ENCODE results near the gene CNIH2. TPM values are rescaled to one million over a fixed set of nuclear protein-coding genes. Genes with fewer than 3 reads are reported as not detected.
"Not testable (repeated sequence)": the region's sequence is repeated elsewhere in the genome, so short reads cannot be mapped to it uniquely, and the experiment has no call there.

Gene CNIH2
- 1.5 and 2.6 TPM in 2 replicates for total RNA-seq (2014; rRNA removed; shearing (Covaris generic))
- polyA plus RNA-seq (2015; cell fraction: cytosol; rRNA removed): 2.9 and 3.5 TPM in 2 replicates
- polyA plus RNA-seq (2015; cell fraction: nucleus; rRNA removed): 0.56 and 1.6 TPM in 2 replicates

DNA sequence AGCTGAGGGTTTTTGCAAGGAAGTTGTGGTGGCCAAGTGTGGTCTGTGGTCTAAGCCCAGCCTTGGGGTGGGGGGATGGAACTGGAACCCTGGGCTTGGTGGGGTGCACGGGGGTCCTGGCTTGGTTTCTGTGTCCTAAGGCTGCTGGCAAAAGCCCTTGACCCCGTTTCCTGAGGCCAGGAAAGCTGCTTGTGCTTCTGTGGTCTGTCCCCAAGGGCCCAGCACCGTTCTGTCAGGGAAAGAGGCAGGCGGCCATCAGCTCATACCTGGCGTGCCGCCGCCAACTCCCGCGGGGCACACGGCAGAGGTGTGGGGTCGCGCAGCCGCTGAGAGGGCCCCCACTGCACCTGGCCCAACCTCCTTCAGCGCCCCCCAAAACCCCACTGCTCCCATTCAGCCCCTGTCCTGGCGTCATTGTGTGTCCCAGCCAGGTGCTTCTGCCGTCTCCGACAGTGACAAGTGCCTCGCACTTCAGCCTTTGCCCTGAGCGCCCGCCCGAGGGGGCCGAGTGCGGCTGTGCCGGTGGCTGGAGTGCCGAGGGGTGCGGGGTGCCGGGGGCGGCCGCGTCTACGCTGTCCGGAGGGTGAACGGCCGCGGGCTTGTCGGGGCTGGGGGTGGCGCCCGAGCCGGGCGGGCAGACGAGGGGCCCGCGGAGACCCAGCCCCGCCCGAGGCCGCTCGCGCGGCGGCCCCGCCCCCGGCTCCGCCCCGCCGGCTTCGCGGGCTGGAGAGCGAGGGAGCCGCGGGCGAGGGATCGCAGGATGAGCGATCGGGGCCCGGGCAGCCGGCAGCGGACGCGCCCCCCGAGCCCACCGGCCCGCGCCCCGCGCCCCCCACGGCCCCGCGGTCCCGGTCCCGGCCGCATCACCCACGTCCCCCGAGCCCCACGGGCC, at the start of gene CNIH2:
TSS of gene CNIH2 (plus strand) at position 705 of the 892 bp plus-strand sequence. CDS start 282 bp downstream, outside the sequence.
- no peak for DNase-seq (ENCODE audit: low read depth)

- DNase-seq (ENCODE audit: low read depth): no peak
Observed at GRCh38 chr11:66228521-66228920, 49.5 kb upstream of the CNIH2 start.

- no peak for DNase-seq (ENCODE audit: low read depth)
Observed at GRCh38 chr11:66230156-66230555, 47.8 kb upstream of the CNIH2 start.

- DNase-seq (ENCODE audit: low read depth): no peak
Observed at GRCh38 chr11:66230978-66231377, 47.0 kb upstream of the CNIH2 start.

DNA sequence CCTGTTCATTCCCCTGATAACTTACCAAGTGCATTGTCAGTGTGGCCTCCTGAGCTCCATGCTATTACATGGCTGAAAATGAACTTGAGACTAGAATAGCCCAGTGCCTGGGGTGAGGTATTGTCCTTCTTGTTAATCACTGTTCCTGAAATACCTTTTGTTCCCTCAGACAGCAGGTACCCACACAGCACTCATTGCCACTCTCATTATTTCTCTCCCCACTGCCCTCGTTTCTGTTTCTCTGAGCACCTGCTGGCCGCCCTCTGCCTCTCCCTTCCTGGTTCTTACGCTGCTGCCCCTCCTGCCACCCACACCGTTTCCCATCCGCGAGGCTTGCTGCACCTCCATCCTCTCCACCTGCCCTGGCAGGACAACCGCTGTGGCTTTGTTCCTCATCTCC, 46.4 kb upstream of the CNIH2 start:
- DNase-seq (ENCODE audit: low read depth): no peak

DNA sequence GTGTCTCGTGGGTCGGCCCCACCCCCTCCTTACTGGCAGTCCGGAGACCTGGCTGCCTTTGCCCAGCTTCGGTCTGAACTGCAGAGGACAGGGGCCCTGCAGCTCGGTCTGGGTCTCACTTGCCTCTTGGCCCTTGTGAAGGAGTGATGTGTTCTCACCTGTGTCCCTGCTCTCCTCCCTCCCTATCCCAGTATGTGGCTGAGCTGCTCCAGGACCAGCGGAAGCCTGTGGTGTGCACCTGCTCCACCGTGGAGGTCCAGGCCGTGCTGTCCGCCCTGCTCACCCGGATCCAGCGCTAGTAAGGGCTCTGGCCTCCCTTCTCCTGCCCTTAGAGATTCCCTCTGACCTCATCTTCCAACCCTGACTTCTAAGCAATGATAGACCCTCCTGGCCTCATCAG, 45.2 kb upstream of the CNIH2 start:
- DNase-seq (ENCODE audit: low read depth): no peak

GRCh38 chr11:66233301-66233700, 44.7 kb upstream of the CNIH2 start:
- no peak for DNase-seq (ENCODE audit: low read depth)

DNA sequence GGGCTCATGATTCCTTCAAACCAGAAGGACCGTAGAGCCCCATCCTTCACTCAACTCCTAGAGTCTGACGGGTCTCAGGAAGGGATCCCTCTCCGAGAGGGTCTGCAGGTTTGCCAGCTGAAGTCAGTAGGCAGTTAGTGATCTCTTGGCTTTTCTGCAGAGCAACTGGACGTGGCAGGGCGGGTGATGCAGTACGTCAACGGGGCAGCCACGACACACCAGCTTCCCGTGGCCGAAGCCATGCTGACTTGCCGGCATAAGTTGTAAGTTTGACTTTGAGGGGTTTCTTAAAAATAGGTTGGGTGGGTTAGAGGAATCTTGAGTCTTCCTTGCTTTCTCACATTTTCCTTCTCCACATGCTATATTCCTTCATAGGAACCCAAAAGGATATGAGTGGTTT, 42.8 kb upstream of the CNIH2 start:
- DNase-seq (ENCODE audit: low read depth): no peak

DNA sequence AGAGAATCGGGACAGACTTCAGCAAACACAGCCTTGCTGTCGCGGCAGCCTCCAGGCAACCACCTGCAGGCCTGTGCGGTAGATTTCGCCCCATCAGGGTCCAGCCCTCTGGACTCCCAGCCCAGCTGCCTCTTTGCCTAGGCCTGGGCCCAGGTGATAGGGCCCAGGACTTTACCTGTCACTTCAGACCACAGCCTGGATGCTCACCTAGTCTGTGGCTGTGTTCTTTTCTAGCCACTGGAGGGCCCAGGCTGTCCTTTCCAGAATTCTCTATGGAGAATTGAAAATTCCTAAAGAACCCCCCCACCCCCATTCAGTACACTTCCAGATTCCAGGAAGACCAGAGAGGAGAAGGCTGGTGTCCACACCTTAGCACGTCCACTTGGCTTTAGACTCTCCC, 40.1 kb upstream of the CNIH2 start:
- no peak for DNase-seq (ENCODE audit: low read depth)

- DNase-seq (ENCODE audit: low read depth): no peak
Observed at GRCh38 chr11:66238786-66239413, 39.1 kb upstream of the CNIH2 start.

DNA sequence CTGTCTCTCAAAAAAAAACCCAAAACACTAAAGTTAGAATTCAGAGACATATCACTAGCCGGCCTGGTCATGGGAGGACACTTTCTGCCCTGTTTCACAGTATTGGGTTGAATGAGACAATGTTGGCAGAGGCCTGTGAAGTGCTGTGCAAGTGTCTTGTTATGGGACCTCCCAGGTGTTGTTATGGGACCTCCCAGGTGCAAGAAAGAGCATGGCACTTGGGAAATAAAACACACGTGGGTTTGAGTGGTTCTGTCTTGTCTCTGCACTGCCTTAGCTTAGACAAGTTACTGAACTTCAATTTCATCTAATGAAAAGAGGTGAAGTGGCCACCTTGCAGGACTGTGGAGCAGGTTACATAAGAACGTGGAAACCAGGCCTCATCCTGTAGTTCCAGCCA, 38.5 kb upstream of the CNIH2 start:
- DNase-seq (ENCODE audit: low read depth): no peak

DNA sequence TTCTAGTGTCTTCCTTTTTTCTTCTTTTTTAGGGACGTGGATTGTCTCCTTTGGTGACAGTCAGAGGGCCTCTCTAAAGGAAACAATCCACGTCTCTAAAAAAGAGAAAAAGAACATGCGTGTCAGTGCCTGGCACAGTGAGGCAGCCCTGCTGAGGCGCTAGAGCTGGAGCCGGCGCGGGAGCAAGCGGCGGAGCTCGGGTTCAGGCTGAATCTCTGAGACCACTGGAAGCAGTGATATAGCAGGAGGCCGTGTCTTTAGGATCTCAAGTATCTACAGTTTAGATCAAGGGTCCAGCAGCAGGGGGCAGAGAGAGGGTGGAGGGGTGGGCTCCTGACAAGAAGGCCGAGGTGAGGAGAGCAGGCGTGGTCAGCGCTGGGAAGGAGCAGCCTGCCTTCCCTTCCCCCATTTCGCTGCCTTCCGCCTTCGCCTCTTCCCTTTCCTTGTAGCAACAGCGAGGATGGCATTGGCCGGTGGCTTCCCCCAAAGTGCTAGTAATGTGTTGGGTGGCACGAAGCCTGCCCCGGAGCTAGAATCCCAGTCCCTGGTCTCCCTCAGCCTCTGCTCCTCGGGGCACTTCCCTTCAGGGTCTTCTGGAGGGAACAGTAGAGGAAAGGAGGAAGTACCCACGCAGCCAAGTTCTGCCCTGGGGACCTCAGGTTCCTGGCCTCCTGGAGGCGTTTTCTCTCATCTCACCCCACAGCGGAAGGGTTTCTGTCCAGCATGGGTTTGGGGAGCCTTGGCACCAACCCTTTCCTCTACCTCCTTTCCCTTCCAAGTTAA, 37.8 kb upstream of the CNIH2 start:
- DNase-seq (ENCODE audit: low read depth): no peak

- DNase-seq (ENCODE audit: low read depth): no peak
Observed at GRCh38 chr11:66240781-66241136, 37.2 kb upstream of the CNIH2 start.

- DNase-seq (ENCODE audit: low read depth): no peak
Observed at GRCh38 chr11:66242095-66242765, 35.7 kb upstream of the CNIH2 start.

DNA sequence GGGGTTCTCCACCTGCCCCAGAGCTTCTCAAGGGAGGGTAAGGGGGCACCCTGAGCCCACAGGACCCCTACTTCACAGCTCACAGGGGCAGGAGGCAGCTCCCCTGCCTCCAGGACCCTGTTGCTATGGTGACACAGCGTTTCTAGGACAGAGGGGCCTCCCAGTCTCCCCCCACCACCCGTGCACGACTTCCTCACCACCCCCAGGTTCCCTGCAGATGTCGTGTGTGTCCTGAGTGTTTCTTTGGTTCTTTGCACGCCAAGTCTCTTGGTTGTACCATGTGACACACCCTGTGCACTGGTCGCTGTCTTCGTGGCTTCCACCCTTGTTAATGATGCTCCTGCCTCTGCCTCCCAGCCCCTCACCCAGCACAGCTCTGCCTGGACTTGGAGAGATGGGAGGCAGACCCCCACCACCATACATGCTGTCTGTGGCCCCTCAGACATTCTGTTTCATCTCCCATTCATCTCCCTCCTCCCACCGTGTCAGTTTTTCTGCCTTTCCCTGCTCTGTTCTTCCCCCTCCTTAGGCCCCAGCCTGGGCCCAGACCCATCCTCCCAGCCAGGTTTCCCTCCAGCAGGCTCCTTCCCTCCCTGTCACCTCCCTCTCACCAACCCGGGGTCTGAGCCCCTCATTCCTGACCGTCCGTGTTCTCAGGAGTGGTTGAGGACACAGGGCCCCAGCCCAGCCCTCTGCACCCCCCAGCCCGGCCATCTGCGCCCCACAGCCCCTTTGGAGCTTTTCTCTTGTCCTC, 34.0 kb upstream of the CNIH2 start:
- no peak for DNase-seq (ENCODE audit: low read depth)

DNA sequence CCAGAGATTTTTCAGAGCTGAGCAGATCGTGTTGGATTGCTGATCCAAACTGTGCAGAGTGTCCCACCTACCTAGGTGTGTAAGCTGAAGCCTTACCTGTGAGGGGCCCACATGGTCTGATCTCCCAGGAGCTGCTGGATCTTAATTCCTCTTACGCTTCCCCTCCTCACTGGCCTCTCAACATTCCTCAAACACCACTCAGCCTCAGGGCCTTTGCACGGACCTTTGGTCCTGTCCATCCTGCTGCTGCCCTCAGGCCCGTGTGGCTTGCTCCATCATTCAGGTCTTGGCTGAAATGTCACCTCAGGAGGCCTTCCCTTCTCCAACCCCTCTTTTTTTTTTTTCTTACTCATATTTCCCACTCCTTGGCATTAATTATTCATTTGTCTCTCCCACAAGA, 30.7 kb upstream of the CNIH2 start:
- DNase-seq (ENCODE audit: low read depth): no peak

- no peak for DNase-seq (ENCODE audit: low read depth)
Observed at GRCh38 chr11:66247801-66248200, 30.2 kb upstream of the CNIH2 start.

- DNase-seq (ENCODE audit: low read depth): no peak
Observed at GRCh38 chr11:66248903-66249302, 29.1 kb upstream of the CNIH2 start.

DNA sequence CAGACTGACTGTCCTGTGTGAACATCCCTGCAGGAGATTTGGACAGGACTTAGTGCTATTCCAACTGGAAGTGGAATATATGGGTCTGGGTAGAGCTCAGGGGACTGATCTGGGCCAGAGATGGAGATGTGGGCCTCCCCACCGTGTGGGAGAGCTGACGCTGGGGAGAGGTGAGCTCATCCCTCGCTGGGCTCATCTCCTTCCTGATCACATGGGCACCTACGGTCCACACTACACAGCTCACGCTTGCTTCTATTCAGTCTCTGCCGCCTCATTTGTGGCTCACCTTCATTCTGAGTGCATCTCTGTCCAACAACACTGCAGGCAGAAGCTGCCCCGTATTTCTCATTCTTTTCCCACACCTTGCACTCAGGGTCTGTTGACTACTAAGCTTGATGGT, 26.2 kb upstream of the CNIH2 start:
- no peak for DNase-seq (ENCODE audit: low read depth)

DNA sequence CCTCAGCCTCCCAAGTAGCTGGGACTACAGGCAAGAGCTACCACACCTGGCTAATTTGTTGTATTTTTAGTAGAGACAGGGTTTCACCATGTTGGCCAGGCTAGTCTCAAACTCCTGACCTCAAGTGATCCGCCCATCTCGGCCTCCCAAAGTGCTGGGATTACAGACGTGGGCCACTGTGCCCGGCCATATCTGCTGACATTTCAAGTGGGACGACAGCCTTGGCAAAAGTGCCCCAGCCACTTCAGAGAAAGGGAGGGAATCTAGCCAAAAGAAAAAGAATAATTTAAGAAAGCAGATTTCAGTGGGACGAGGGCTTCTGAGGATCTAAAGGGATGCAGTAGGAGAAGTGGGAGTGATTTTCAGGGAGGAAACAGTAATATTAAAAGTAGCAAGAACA, 24.9 kb upstream of the CNIH2 start:
- not testable (repeated sequence) for DNase-seq (ENCODE audit: low read depth)

DNA sequence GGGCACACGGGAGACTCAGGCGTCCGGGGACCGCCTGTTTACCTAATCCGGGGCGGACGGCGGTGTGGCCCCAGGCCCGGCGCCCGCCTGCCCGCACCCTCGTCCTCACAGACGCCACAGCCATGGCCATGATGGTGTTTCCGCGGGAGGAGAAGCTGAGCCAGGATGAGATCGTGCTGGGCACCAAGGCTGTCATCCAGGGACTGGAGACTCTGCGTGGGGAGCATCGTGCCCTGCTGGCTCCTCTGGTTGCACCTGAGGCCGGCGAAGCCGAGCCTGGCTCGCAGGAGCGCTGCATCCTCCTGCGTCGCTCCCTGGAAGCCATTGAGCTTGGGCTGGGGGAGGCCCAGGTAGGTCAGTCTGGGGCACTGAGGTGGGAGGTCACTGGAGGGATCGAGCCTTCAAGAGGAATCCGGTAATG, 19.5 kb upstream of the CNIH2 start:
- DNase-seq (ENCODE audit: low read depth): no peak
